Activated T-cell treated with anti-CD3 and anti-CD28 coated beads, Interleukin-2, amount 50 U/mL, for 4 hours (primary cell): ENCODE measurements around the gene ATIC. TPM values are rescaled to one million over a fixed set of nuclear protein-coding genes. Genes with fewer than 3 reads are reported as not detected.
A peak's percentile ranks its signal among the peaks of the same experiment; 100 is the strongest.

ENCODE experiments used
- ATAC-seq, 2 donors: fragments of 200-7000 bp; cut with Tn5 transposase; one replicate each; pipeline ENCODE4 v1.10.0; 2021
- DNase-seq: peaks from one replicate; pipeline ENCODE4 v3.0.0-alpha.2; 2020
- H3K27me3 Mint-ChIP-seq: one replicate; pipeline ENCODE4 v1.8.0; 2021; ENCODE audit warnings: low read depth, mixed read lengths
- H3K36me3 Mint-ChIP-seq: one replicate; pipeline ENCODE4 v1.8.0; 2022; ENCODE audit warnings: mixed read lengths; ENCODE audit not compliant: insufficient read depth
- H3K4me1 Mint-ChIP-seq: one replicate; pipeline ENCODE4 v1.8.0; 2021; ENCODE audit warnings: low read depth, mixed read lengths
- H3K4me3 Mint-ChIP-seq: one replicate; pipeline ENCODE4 v1.8.0; 2021; ENCODE audit warnings: mild to moderate bottlenecking, moderate library complexity, mixed read lengths
- H3K9me3 Mint-ChIP-seq: one replicate; pipeline ENCODE4 v1.8.0; 2021; ENCODE audit warnings: mixed read lengths
- total RNA-seq, 3 donors: library from RNA; stranded (reverse); gene quantifications; one replicate each; pipeline ENCODE4 v1.2.1, GENCODE V29; 2021

ATIC gene
- 100 to 1,000 TPM; 289 to 356 (median 345) TPM for total RNA-seq

GRCh38 chr2:215311625-215312396, at the start of gene ATIC:
ATIC (plus strand) TSS chr2:215312059; CDS start chr2:215312143, 84 bp downstream.
- ATAC-seq: peak; percentile 98 to 99
- H3K36me3 Mint-ChIP-seq: peaks cover 27% of the 10 kb centered on the region
- H3K27me3 Mint-ChIP-seq: no peaks in the 10 kb centered on the region
- peak; percentile 88 for DNase-seq
- peak within 1 kb of the TSS; percentile 96 for H3K4me3 Mint-ChIP-seq
- H3K4me1 Mint-ChIP-seq: peaks cover 36% of the 10 kb centered on the region
- H3K9me3 Mint-ChIP-seq: no peaks in the 10 kb centered on the region

- Mint-ChIP-seq H3K4me1 (no peaks in the 10 kb centered on the region), H3K9me3 (no peaks in the 10 kb centered on the region), H3K36me3 (no peaks in the 10 kb centered on the region), H3K27me3 (no peaks in the 10 kb centered on the region), H3K4me3 (no peak overlapping the region)
- DNase-seq: no peak
- no peak for ATAC-seq
Measured at GRCh38 chr2:215262303-215262702, 49.6 kb upstream of the ATIC start.

GRCh38 chr2:215262741-215263362, 49.0 kb upstream of the ATIC start:
- DNase-seq: no peak
- Mint-ChIP-seq H3K9me3 (no peaks in the 10 kb centered on the region), H3K36me3 (peaks cover 1% of the 10 kb centered on the region), H3K4me1 (no peaks in the 10 kb centered on the region), H3K4me3 (no peak overlapping the region), H3K27me3 (no peaks in the 10 kb centered on the region)
- no peak for ATAC-seq

- DNase-seq: no peak
- Mint-ChIP-seq H3K4me3 (no peak overlapping the region), H3K36me3 (peaks cover 1% of the 10 kb centered on the region), H3K9me3 (no peaks in the 10 kb centered on the region), H3K27me3 (no peaks in the 10 kb centered on the region), H3K4me1 (no peaks in the 10 kb centered on the region)
- ATAC-seq: no peak
Measured at GRCh38 chr2:215264374-215264773, 47.5 kb upstream of the ATIC start.

- H3K4me1 Mint-ChIP-seq: no peaks in the 10 kb centered on the region
- no peak overlapping the region for H3K4me3 Mint-ChIP-seq
- DNase-seq: peak; percentile 44
- peaks cover 1% of the 10 kb centered on the region for H3K36me3 Mint-ChIP-seq
- H3K9me3 Mint-ChIP-seq: no peaks in the 10 kb centered on the region
- no peak for ATAC-seq
- H3K27me3 Mint-ChIP-seq: no peaks in the 10 kb centered on the region
Measured at GRCh38 chr2:215269397-215270117, 42.3 kb upstream of the ATIC start.

GRCh38 chr2:215270118-215270451, 41.8 kb upstream of the ATIC start:
- Mint-ChIP-seq H3K4me1 (no peaks in the 10 kb centered on the region), H3K9me3 (no peaks in the 10 kb centered on the region)

GRCh38 chr2:215271446-215271845, 40.4 kb upstream of the ATIC start:
- H3K9me3 Mint-ChIP-seq: no peaks in the 10 kb centered on the region
- no peak for DNase-seq
- no peak for ATAC-seq
- peaks cover 3% of the 10 kb centered on the region for H3K27me3 Mint-ChIP-seq
- no peak overlapping the region for H3K4me3 Mint-ChIP-seq
- H3K36me3 Mint-ChIP-seq: peaks cover 1% of the 10 kb centered on the region
- no peaks in the 10 kb centered on the region for H3K4me1 Mint-ChIP-seq

More at GRCh38 chr2:215270118-215270451, 41.8 kb upstream of the ATIC start:
- ATAC-seq: no peak
- no peaks in the 10 kb centered on the region for H3K27me3 Mint-ChIP-seq
- DNase-seq: no peak
- H3K36me3 Mint-ChIP-seq: peaks cover 1% of the 10 kb centered on the region
- no peak overlapping the region for H3K4me3 Mint-ChIP-seq

GRCh38 chr2:215272918-215273317, 38.9 kb upstream of the ATIC start:
- no peak for ATAC-seq

GRCh38 chr2:215274829-215275228, 37.0 kb upstream of the ATIC start:
- no peak for DNase-seq
- H3K4me3 Mint-ChIP-seq: no peak overlapping the region
- no peak for ATAC-seq
- H3K36me3 Mint-ChIP-seq: no peaks in the 10 kb centered on the region
- H3K4me1 Mint-ChIP-seq: no peaks in the 10 kb centered on the region
- peaks cover 7% of the 10 kb centered on the region for H3K27me3 Mint-ChIP-seq
- H3K9me3 Mint-ChIP-seq: no peaks in the 10 kb centered on the region

More at GRCh38 chr2:215272918-215273317, 38.9 kb upstream of the ATIC start:
- Mint-ChIP-seq H3K4me1 (no peaks in the 10 kb centered on the region), H3K27me3 (peaks cover 5% of the 10 kb centered on the region), H3K4me3 (no peak overlapping the region), H3K36me3 (no peaks in the 10 kb centered on the region), H3K9me3 (no peaks in the 10 kb centered on the region)
- no peak for DNase-seq

GRCh38 chr2:215275824-215276223, 36.0 kb upstream of the ATIC start:
- H3K36me3 Mint-ChIP-seq: no peaks in the 10 kb centered on the region
- DNase-seq (no peak), ATAC-seq (no peak)
- H3K27me3 Mint-ChIP-seq: peaks cover 7% of the 10 kb centered on the region
- H3K4me3 Mint-ChIP-seq: no peak overlapping the region
- no peaks in the 10 kb centered on the region for H3K4me1 Mint-ChIP-seq
- no peaks in the 10 kb centered on the region for H3K9me3 Mint-ChIP-seq

- ATAC-seq (no peak), DNase-seq (no peak)
- H3K27me3 Mint-ChIP-seq: peaks cover 7% of the 10 kb centered on the region
- H3K9me3 Mint-ChIP-seq: no peaks in the 10 kb centered on the region
- H3K4me1 Mint-ChIP-seq: no peaks in the 10 kb centered on the region
- H3K4me3 Mint-ChIP-seq: no peak overlapping the region
- H3K36me3 Mint-ChIP-seq: no peaks in the 10 kb centered on the region
Measured at GRCh38 chr2:215277944-215278343, 33.9 kb upstream of the ATIC start.

- H3K4me3 Mint-ChIP-seq: no peak overlapping the region
- no peaks in the 10 kb centered on the region for H3K4me1 Mint-ChIP-seq
- no peaks in the 10 kb centered on the region for H3K9me3 Mint-ChIP-seq
- peaks cover 7% of the 10 kb centered on the region for H3K27me3 Mint-ChIP-seq
- no peak for ATAC-seq
- no peaks in the 10 kb centered on the region for H3K36me3 Mint-ChIP-seq
- DNase-seq: no peak
Measured at GRCh38 chr2:215280326-215280725, 31.5 kb upstream of the ATIC start.

GRCh38 chr2:215283221-215283620, 28.6 kb upstream of the ATIC start:
- H3K36me3 Mint-ChIP-seq: no peaks in the 10 kb centered on the region
- DNase-seq (no peak), ATAC-seq (no peak)
- H3K9me3 Mint-ChIP-seq: no peaks in the 10 kb centered on the region
- H3K4me3 Mint-ChIP-seq: no peak overlapping the region
- peaks cover 2% of the 10 kb centered on the region for H3K27me3 Mint-ChIP-seq
- no peaks in the 10 kb centered on the region for H3K4me1 Mint-ChIP-seq

- Mint-ChIP-seq H3K4me1 (no peaks in the 10 kb centered on the region), H3K9me3 (no peaks in the 10 kb centered on the region), H3K27me3 (no peaks in the 10 kb centered on the region), H3K36me3 (no peaks in the 10 kb centered on the region), H3K4me3 (no peak overlapping the region)
- DNase-seq (no peak), ATAC-seq (no peak)
Measured at GRCh38 chr2:215286309-215286708, 25.6 kb upstream of the ATIC start.
